Natural killer cell (primary cell): ENCODE results near the gene TCF7L1. TPM values are rescaled to one million over a fixed set of nuclear protein-coding genes. Genes with fewer than 3 reads are reported as not detected.
A peak's percentile ranks its signal among the peaks of the same experiment; 100 is the strongest.

Source experiments
- ATAC-seq, 3 donors: fragments of 150-1000 bp in 2 of 3; fragments of 200-7000 bp in 1 of 3; cut with Tn5 transposase; 1 replicate in 1 of 3; 2 replicates in 2 of 3; pipeline ENCODE4 v1.10.0; 2021; ENCODE audit warnings: mild to moderate bottlenecking in 2 of 3, moderate library complexity in 2 of 3
- DNase-seq, 2 donors: peaks; one replicate each; pipeline versions ENCODE4 v3.0.0 to v3.0.0-alpha.2; 2013 to 2021; ENCODE audit warnings: mixed read lengths in 1 of 2
- H3K27ac ChIP-seq: one replicate; pipeline ENCODE4 v1.5.1; 2013; ENCODE audit warnings: mild to moderate bottlenecking, low read length
- H3K27me3 ChIP-seq: one replicate; pipeline ENCODE4 v1.6.1; 2013; ENCODE audit warnings: low read length; ENCODE audit not compliant: control insufficient read depth, insufficient read depth
- H3K36me3 ChIP-seq: one replicate; pipeline ENCODE4 v1.6.1; 2013; ENCODE audit warnings: low read length; ENCODE audit not compliant: control insufficient read depth, insufficient read depth
- H3K4me1 ChIP-seq: one replicate; pipeline ENCODE4 v1.6.1; 2013; ENCODE audit warnings: low read length; ENCODE audit not compliant: control insufficient read depth, insufficient read depth
- H3K4me3 ChIP-seq: one replicate; pipeline ENCODE4 v1.5.1; 2013; ENCODE audit warnings: low read length
- H3K9me3 ChIP-seq: one replicate; pipeline ENCODE4 v1.6.1; 2013; ENCODE audit warnings: low read length; ENCODE audit not compliant: control insufficient read depth, insufficient read depth
- H3K27ac Mint-ChIP-seq, 2 donors: one replicate each; pipeline ENCODE4 v1.8.0; 2022; ENCODE audit warnings: mild to moderate bottlenecking in 2 of 2, mixed read lengths in 2 of 2, moderate library complexity in 1 of 2
- H3K27me3 Mint-ChIP-seq, 2 donors: one replicate each; pipeline ENCODE4 v1.8.0; 2022; ENCODE audit warnings: low read depth in 2 of 2, mixed read lengths in 2 of 2
- H3K36me3 Mint-ChIP-seq: one replicate; pipeline ENCODE4 v1.8.0; 2022; ENCODE audit warnings: mixed read lengths
- H3K4me1 Mint-ChIP-seq, 2 donors: one replicate each; pipeline ENCODE4 v1.8.0; 2022; ENCODE audit warnings: mixed read lengths in 2 of 2
- H3K4me3 Mint-ChIP-seq: one replicate; pipeline ENCODE4 v1.8.0; 2022; ENCODE audit warnings: mild to moderate bottlenecking, moderate library complexity, mixed read lengths
- H3K9me3 Mint-ChIP-seq, 2 donors: one replicate each; pipeline ENCODE4 v1.8.0; 2022; ENCODE audit warnings: mixed read lengths in 2 of 2
- CTCF ChIP-seq: fragments of 200-600 bp; IDR thresholded peaks from one replicate; pipeline ENCODE4 v1.8.0; 2022; ENCODE audit warnings: antibody characterized with exemption
- WGBS: methylation state at CpG from one replicate; pipeline ENCODE4 v1.1.7; 2013; ENCODE audit warnings: missing lambda C conversion rate; ENCODE audit not compliant: insufficient coverage; 5-methylcytosine and 5-hydroxymethylcytosine counted together
- intact Hi-C: fragments of 100-400 bp; cut with micrococcal nuclease; formaldehyde crosslinking; loops from one replicate; pipeline ENCODE4 v1.14.2; 2022
- total RNA-seq, 4 donors: library from RNA; stranded (reverse); fragments of 120-200 nt in 1 of 4; gene quantifications; one replicate each; pipeline versions ENCODE4 v1.2.3 to v1.2.4, GENCODE V29; 2013 to 2022

TCF7L1 gene
- total RNA-seq, 3 donors from 2014 or later (not counting 1 experiment from before 2014, with no cell fraction given): not detected

GRCh38 chr2:85215081-85215447, 81.9 kb downstream of the TCF7L1 start:
- H3K9me3 ChIP-seq: no peaks in the 10 kb centered on the region
- intact Hi-C loops: no loop called here
- ATAC-seq: no peak
- Mint-ChIP-seq H3K27ac (no peak overlapping the region), H3K4me3 (no peak overlapping the region), H3K36me3 (no peaks in the 10 kb centered on the region), H3K4me1 (no peaks in the 10 kb centered on the region), H3K27me3 (peaks cover 23 to 34% of the 10 kb centered on the region in 2 donors), H3K9me3 (no peaks in the 10 kb centered on the region)
- DNase-seq: no peak
- no peak overlapping the region for H3K27ac ChIP-seq
- TF ChIP-seq CTCF: no peak
- no peaks in the 10 kb centered on the region for H3K27me3 ChIP-seq
- H3K4me1 ChIP-seq: no peaks in the 10 kb centered on the region
- H3K36me3 ChIP-seq: no peaks in the 10 kb centered on the region
- H3K4me3 ChIP-seq: no peak overlapping the region
- WGBS: 88% methylated on average over 9 of the region's 9 CpGs

GRCh38 chr2:85215448-85216401, 82.5 kb downstream of the TCF7L1 start:
- no peaks in the 10 kb centered on the region for H3K9me3 Mint-ChIP-seq
- DNase-seq: no peak
- Histone ChIP-seq H3K36me3 (no peaks in the 10 kb centered on the region), H3K27ac (no peak overlapping the region), H3K4me3 (no peak overlapping the region), H3K27me3 (no peaks in the 10 kb centered on the region), H3K4me1 (no peaks in the 10 kb centered on the region), H3K9me3 (no peaks in the 10 kb centered on the region)
- ATAC-seq: no peak
- WGBS: 79% methylated on average over 14 of the region's 18 CpGs
- no peaks in the 10 kb centered on the region for H3K4me1 Mint-ChIP-seq
- H3K27me3 Mint-ChIP-seq: peaks cover 20 to 34% of the 10 kb centered on the region in 2 donors
- H3K4me3 Mint-ChIP-seq: no peak overlapping the region
- TF ChIP-seq CTCF: no peak
- no peaks in the 10 kb centered on the region for H3K36me3 Mint-ChIP-seq
- no peak overlapping the region for H3K27ac Mint-ChIP-seq
- intact Hi-C loops: no loop called here

- no peaks in the 10 kb centered on the region for H3K9me3 Mint-ChIP-seq
- Histone ChIP-seq H3K27me3 (no peaks in the 10 kb centered on the region), H3K36me3 (no peaks in the 10 kb centered on the region), H3K9me3 (no peaks in the 10 kb centered on the region), H3K4me1 (no peaks in the 10 kb centered on the region), H3K4me3 (no peak overlapping the region), H3K27ac (no peak overlapping the region)
- H3K4me3 Mint-ChIP-seq: no peak overlapping the region
- no peak overlapping the region for H3K27ac Mint-ChIP-seq
- DNase-seq (no peak), ATAC-seq (peak in 2 of 3 donors; percentile 26 to 39)
- WGBS: 49% methylated on average over 4 of the region's 4 CpGs
- intact Hi-C loops: no loop called here
- no peaks in the 10 kb centered on the region for H3K36me3 Mint-ChIP-seq
- no peaks in the 10 kb centered on the region for H3K4me1 Mint-ChIP-seq
- no peak for TF ChIP-seq CTCF
- peaks cover 26 to 34% of the 10 kb centered on the region in 2 donors for H3K27me3 Mint-ChIP-seq
Measured at GRCh38 chr2:85216927-85217326, 83.7 kb downstream of the TCF7L1 start.
